ENCODE results near the gene NIPBL.
"Not testable (repeated sequence)": the region's sequence is repeated elsewhere in the genome, so short reads cannot be mapped to it uniquely, and the experiment has no call there.

NIPBL gene

GRCh38 chr5:36877667-36878391 is 1.3 kb downstream of the NIPBL start:
- DNase-seq (ENCODE audit: low read depth): no peak

GRCh38 chr5:36878392-36879082 is 2.0 kb downstream of the NIPBL start:
- DNase-seq (ENCODE audit: low read depth): no peak

GRCh38 chr5:36879274-36880033 is 2.9 kb downstream of the NIPBL start:
- no peak for DNase-seq (ENCODE audit: low read depth)

GRCh38 chr5:36880761-36881160 is 4.2 kb downstream of the NIPBL start:
- DNase-seq (ENCODE audit: low read depth): no peak

GRCh38 chr5:36881304-36881703 is 4.7 kb downstream of the NIPBL start:
- no peak for DNase-seq (ENCODE audit: low read depth)

GRCh38 chr5:36881807-36882206 is 5.2 kb downstream of the NIPBL start:
- no peak for DNase-seq (ENCODE audit: low read depth)

GRCh38 chr5:36882250-36882649 is 5.7 kb downstream of the NIPBL start:
- DNase-seq (ENCODE audit: low read depth): no peak

GRCh38 chr5:36883894-36884462 is 7.4 kb downstream of the NIPBL start:
- DNase-seq (ENCODE audit: low read depth): no peak

- no peak for DNase-seq (ENCODE audit: low read depth)
Observed at GRCh38 chr5:36885149-36885548, 8.6 kb downstream of the NIPBL start.

GRCh38 chr5:36885566-36886485 is 9.3 kb downstream of the NIPBL start:
- no peak for DNase-seq (ENCODE audit: low read depth)

- DNase-seq (ENCODE audit: low read depth): no peak
Observed at GRCh38 chr5:36886791-36887190, 10.2 kb downstream of the NIPBL start.

GRCh38 chr5:36887532-36887931 is 11.0 kb downstream of the NIPBL start:
- DNase-seq (ENCODE audit: low read depth): no peak

GRCh38 chr5:36888303-36888702 is 11.7 kb downstream of the NIPBL start:
- DNase-seq (ENCODE audit: low read depth): no peak

- no peak for DNase-seq (ENCODE audit: low read depth)
Observed at GRCh38 chr5:36889264-36889663, 12.7 kb downstream of the NIPBL start.

GRCh38 chr5:36891266-36891665 is 14.7 kb downstream of the NIPBL start:
- DNase-seq (ENCODE audit: low read depth): no peak

GRCh38 chr5:36892085-36892830 is 15.7 kb downstream of the NIPBL start:
- not testable (repeated sequence) for DNase-seq (ENCODE audit: low read depth)

- no peak for DNase-seq (ENCODE audit: low read depth)
Observed at GRCh38 chr5:36894954-36895353, 18.4 kb downstream of the NIPBL start.

- DNase-seq (ENCODE audit: low read depth): no peak
Observed at GRCh38 chr5:36896476-36896875, 19.9 kb downstream of the NIPBL start.

- no peak for DNase-seq (ENCODE audit: low read depth)
Observed at GRCh38 chr5:36897616-36898015, 21.0 kb downstream of the NIPBL start.

- DNase-seq (ENCODE audit: low read depth): no peak
Observed at GRCh38 chr5:36899860-36900259, 23.3 kb downstream of the NIPBL start.

- DNase-seq (ENCODE audit: low read depth): no peak
Observed at GRCh38 chr5:36900283-36900682, 23.7 kb downstream of the NIPBL start.

All from stimulated activated CD8-positive, alpha-beta memory T cell treated with anti-CD3 and anti-CD28 coated beads, Interleukin-15, amount 100 ng/mL, for 24 hours (primary cell).